ENCODE results near the gene NPC2. TPM values are rescaled to one million over a fixed set of nuclear protein-coding genes. Genes with fewer than 3 reads are reported as not detected.

Gene NPC2
- total RNA-seq, 6 experiments from 2014 or later, result 49.4 to 203 (median 98.0) TPM

DNA sequence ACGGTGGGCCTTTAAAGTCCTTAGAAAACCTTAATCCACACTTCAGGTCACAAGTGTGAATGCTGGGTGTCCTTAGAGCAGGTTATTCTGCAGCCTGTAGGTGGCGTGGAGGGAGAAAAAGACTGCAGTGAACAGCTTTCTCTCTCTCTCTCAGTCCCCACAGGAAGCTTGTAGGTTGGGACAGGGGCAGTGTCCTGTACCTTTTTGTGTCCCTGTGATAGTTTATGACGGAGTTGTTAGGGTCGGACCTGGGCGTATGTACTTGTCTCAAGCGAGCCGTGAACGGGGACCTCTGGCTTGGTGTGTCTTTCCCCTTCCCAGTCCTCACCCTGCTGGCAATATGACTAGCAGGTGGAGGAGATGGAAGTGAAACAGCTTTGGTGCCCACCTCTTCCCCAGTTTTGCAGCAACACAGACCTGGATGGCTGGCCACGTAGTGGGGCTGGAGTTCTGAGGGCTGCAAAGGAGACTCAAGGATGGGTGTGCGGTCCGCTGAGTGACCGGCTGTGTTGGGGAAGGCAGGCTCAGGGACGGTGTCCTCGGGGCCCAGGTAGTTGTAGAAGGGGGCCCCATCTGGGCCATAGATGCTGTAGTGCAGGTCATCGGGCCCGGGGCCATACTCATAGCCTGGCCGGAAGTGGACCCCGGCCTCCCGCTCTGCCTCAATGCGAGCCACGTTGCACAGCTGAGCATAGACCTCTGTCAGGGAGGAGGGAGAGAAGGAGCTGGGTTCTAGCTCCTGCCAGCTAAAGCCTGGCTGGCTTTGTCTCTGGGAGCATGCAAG lies 9.3 kb upstream of the NPC2 start:
- 68% methylated on average over 8 of the region's 21 CpGs for WGBS (ENCODE audit: insufficient coverage, low coverage, low lambda C conversion rate, missing lambda C conversion rate)
- TF ChIP-seq POLR2A (IDR thresholded peaks at IDR 0.05), result no peak
- TF ChIP-seq, protein P1, sequence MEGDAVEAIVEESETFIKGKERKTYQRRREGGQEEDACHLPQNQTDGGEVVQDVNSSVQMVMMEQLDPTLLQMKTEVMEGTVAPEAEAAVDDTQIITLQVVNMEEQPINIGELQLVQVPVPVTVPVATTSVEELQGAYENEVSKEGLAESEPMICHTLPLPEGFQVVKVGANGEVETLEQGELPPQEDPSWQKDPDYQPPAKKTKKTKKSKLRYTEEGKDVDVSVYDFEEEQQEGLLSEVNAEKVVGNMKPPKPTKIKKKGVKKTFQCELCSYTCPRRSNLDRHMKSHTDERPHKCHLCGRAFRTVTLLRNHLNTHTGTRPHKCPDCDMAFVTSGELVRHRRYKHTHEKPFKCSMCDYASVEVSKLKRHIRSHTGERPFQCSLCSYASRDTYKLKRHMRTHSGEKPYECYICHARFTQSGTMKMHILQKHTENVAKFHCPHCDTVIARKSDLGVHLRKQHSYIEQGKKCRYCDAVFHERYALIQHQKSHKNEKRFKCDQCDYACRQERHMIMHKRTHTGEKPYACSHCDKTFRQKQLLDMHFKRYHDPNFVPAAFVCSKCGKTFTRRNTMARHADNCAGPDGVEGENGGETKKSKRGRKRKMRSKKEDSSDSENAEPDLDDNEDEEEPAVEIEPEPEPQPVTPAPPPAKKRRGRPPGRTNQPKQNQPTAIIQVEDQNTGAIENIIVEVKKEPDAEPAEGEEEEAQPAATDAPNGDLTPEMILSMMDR (IDR thresholded peaks at IDR 0.05), result peak in 3 of 4 donors; percentile 11 to 25 (median 12)
- H3K4me1 ChIP-seq, result no peaks in the 10 kb centered on the region
- no peaks in the 10 kb centered on the region for H3K27me3 ChIP-seq
- no peak overlapping the region for H3K27ac ChIP-seq
- H3K9me3 ChIP-seq, result no peaks in the 10 kb centered on the region
- intact Hi-C loops (cut with DNase I), result no loop called here
- DNase-seq (no peak), ATAC-seq (peak in 3 of 4 donors; percentile 7 to 52 (median 52))
- no peak overlapping the region for H3K4me3 ChIP-seq
- H3K36me3 ChIP-seq, result no peaks in the 10 kb centered on the region

DNA sequence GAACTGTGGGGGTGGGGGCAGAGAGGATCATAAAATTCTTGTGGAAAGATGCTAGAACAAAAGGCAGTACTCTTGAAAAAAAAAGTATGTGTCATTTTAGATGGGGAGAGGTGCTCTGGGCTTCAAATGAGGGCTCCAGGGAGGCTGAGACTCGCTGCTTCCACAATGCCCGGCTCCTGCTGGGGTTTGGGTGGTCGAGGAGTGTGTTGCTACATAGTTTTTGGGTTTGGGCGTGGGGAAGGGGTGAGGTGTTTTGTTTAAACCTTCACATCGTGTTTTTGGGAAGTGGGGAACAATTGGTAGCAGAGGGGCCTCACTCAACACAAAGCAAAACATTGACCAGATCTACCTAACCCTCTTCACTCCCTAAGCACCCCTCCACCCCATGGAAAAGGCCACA lies 8.6 kb upstream of the NPC2 start:
- H3K4me1 ChIP-seq, result no peaks in the 10 kb centered on the region
- H3K27ac ChIP-seq, result no peak overlapping the region
- H3K36me3 ChIP-seq, result no peaks in the 10 kb centered on the region
- no peak overlapping the region for H3K4me3 ChIP-seq
- DNase-seq (no peak), ATAC-seq (no peak)
- H3K27me3 ChIP-seq, result no peaks in the 10 kb centered on the region
- no peaks in the 10 kb centered on the region for H3K9me3 ChIP-seq
- 49% methylated on average over 3 of the region's 5 CpGs for WGBS (ENCODE audit: insufficient coverage, low coverage, low lambda C conversion rate, missing lambda C conversion rate)
- TF ChIP-seq POLR2A (IDR thresholded peaks at IDR 0.05), result no peak
- TF ChIP-seq, protein P1 (IDR thresholded peaks at IDR 0.05), result no peak
- intact Hi-C loops (cut with DNase I), result no loop called here

DNA sequence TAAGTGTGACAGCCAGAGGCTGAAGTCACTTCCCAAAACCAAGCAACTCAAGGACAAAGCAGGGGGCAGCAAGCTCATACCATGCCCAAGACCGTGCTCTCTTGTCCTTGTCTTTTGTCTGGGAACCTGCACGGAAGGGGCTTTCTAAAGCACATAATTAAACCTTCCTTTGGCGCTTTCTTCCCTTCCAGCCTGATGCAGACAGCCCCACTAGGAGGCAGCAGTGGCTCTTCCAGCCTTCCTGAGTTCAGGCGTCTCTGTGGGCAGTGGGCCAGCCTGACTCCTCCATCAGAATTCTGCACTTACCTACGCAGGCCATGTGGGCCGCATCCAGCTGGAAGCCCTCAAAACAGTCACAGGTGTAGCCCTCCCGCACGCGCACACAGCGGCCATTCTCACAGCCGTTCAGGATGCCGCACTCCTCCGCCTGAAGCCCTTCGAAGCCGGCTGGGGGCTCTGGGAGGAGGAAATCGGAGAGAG lies 8.1 kb upstream of the NPC2 start:
- WGBS (ENCODE audit: insufficient coverage, low coverage, low lambda C conversion rate, missing lambda C conversion rate), result 64% methylated on average over 10 of the region's 16 CpGs
- peak; percentile 18 to 62 (median 50) for ATAC-seq
- no peak overlapping the region for H3K27ac ChIP-seq
- intact Hi-C loops (cut with DNase I), result no loop called here
- H3K36me3 ChIP-seq, result no peaks in the 10 kb centered on the region
- no peak for DNase-seq
- no peaks in the 10 kb centered on the region for H3K27me3 ChIP-seq
- H3K4me1 ChIP-seq, result no peaks in the 10 kb centered on the region
- no peak overlapping the region for H3K4me3 ChIP-seq
- no peak for TF ChIP-seq POLR2A (IDR thresholded peaks at IDR 0.05)
- TF ChIP-seq, protein P1 (IDR thresholded peaks at IDR 0.05), result peak in 3 of 4 donors; percentile 32 to 44 (median 41)
- no peaks in the 10 kb centered on the region for H3K9me3 ChIP-seq

DNA sequence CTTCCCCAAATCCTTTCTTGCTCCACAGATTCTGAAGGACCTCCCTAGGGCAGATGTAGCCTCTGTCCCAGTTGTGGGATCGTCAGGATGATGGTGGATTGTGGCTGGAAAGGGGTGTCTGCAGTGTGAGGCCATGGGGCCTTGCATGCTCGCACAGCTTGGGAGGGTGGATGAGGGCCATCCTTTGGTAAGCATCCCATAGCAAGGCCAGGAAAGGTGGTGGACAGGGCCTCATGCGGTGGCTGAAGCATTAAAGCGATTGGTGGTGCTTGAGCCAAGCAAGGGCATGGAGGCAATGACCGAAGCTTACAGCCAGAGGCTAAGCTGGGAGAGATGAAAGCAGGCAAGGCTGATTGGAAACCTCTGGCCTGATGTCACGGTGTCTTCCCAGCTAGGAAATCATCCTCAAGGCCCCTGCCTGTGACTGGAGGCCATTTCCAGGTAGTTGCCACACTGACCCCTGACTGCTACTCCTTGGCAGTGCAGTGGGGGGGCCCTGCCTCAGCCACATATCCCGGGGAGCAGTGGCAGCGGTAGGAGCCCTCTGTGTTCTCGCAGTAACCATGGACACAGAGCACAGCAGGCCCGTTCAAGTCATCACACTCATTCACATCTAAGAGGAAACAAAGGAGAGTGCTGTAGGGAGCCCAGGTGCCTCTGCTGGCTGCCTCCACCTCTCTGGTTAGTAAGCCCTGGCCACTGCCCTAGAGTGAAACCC lies 7.5 kb upstream of the NPC2 start:
- intact Hi-C loops (cut with DNase I), result no loop called here
- H3K4me3 ChIP-seq, result no peak overlapping the region
- no peaks in the 10 kb centered on the region for H3K27me3 ChIP-seq
- WGBS (ENCODE audit: insufficient coverage, low coverage, low lambda C conversion rate, missing lambda C conversion rate), result 100% methylated on average over 5 of the region's 10 CpGs
- H3K9me3 ChIP-seq, result no peaks in the 10 kb centered on the region
- H3K4me1 ChIP-seq, result no peaks in the 10 kb centered on the region
- DNase-seq (no peak), ATAC-seq (no peak)
- TF ChIP-seq, protein P1 (IDR thresholded peaks at IDR 0.05), result no peak
- no peak for TF ChIP-seq POLR2A (IDR thresholded peaks at IDR 0.05)
- H3K36me3 ChIP-seq, result no peaks in the 10 kb centered on the region
- H3K27ac ChIP-seq, result no peak overlapping the region
